H1 (cell line): ENCODE measurements around the gene SPARC. TPM values are rescaled to one million over a fixed set of nuclear protein-coding genes. Genes with fewer than 3 reads are reported as not detected.

ENCODE experiments used
- CTCF ChIA-PET: fragments of 300-600 bp; sonication (Branson Sonifier 250); formaldehyde crosslinking; loops from one replicate; lab custom pipeline; 2021; ENCODE audit not compliant: partially characterized antibody; lab: Charles Lee
- POLR2A ChIA-PET: fragments of 300-600 bp; sonication (Branson Sonifier 250); formaldehyde crosslinking; loops from one replicate; lab custom pipeline; 2021; ENCODE audit warnings: inconsistent platforms; ENCODE audit not compliant: partially characterized antibody; lab: Charles Lee
- DNase-seq, 2 experiments: peaks; one replicate each; pipeline versions ENCODE4 v3.0.0 to v3.0.0-alpha.2; 2010 to 2022; ENCODE audit warnings: low spot score in 2 of 2, low read depth in 1 of 2, mixed read lengths in 1 of 2
- FAIRE-seq: peaks from 2 replicates; lab custom pipeline; 2011; peaks lifted over from hg19 to GRCh38; lab: Jason Lieb, UNC
- H2AFZ ChIP-seq: 2 replicates; pipeline ENCODE4 v1.8.1; 2012; ENCODE audit warnings: low read length, inconsistent platforms
- H2AK5ac ChIP-seq: 2 replicates; pipeline ENCODE4 v1.6.1; 2013; ENCODE audit warnings: low read depth, low read length
- H2BK120ac ChIP-seq: replicated peaks from 2 replicates; pipeline ENCODE3; 2013; ENCODE audit warnings: low read depth, low read length, inconsistent platforms
- H2BK12ac ChIP-seq: 2 replicates; pipeline ENCODE4 v1.6.1; 2013; ENCODE audit warnings: low read depth, low read length
- H2BK15ac ChIP-seq: 2 replicates; pipeline ENCODE4 v1.6.1; 2013; ENCODE audit warnings: low read length
- H2BK20ac ChIP-seq: 2 replicates; pipeline ENCODE4 v1.6.1; 2013; ENCODE audit warnings: low read length
- H2BK5ac ChIP-seq: 2 replicates; pipeline ENCODE4 v1.6.1; 2013; ENCODE audit warnings: low read depth, low read length
- H3K14ac ChIP-seq: 2 replicates; pipeline ENCODE4 v1.6.1; 2013; ENCODE audit warnings: inconsistent platforms; ENCODE audit not compliant: insufficient read length
- H3K18ac ChIP-seq: 2 replicates; pipeline ENCODE4 v1.6.1; 2013; ENCODE audit warnings: low read length; ENCODE audit errors: extremely low read depth
- H3K23ac ChIP-seq: 2 replicates; pipeline ENCODE4 v1.6.1; 2013; ENCODE audit warnings: inconsistent platforms; ENCODE audit not compliant: insufficient read length
- H3K23me2 ChIP-seq: 2 replicates; pipeline ENCODE4 v1.6.1; 2013; ENCODE audit warnings: low read depth, low read length
- H3K27ac ChIP-seq: 2 replicates; pipeline ENCODE4 v1.6.1; 2011; ENCODE audit warnings: low read depth, low read length, inconsistent platforms
- H3K27me3 ChIP-seq, 4 experiments: replicated peaks in 1 of 4; 1 replicate in 1 of 4; 2 replicates in 3 of 4; pipeline versions ENCODE4 v1.6.1 to v1.8.1; 2011 to 2013; ENCODE audit warnings: low read length in 3 of 4, mild to moderate bottlenecking in 3 of 4, inconsistent platforms in 2 of 4, mixed read lengths in 2 of 4, moderate library complexity in 1 of 4; ENCODE audit not compliant: control insufficient read depth in 3 of 4, insufficient read depth in 3 of 4; ENCODE audit errors: extremely low read depth in 1 of 4
- H3K36me3 ChIP-seq, 4 experiments: 2 replicates each; pipeline versions ENCODE4 v1.6.1 to v1.8.1; 2011 to 2013; ENCODE audit warnings: mild to moderate bottlenecking in 4 of 4, low read length in 3 of 4, moderate library complexity in 2 of 4, control low read depth in 1 of 4, inconsistent platforms in 1 of 4; ENCODE audit not compliant: insufficient read depth in 4 of 4, control insufficient read depth in 2 of 4
- H3K4ac ChIP-seq: replicated peaks from 2 replicates; pipeline ENCODE3; 2013; ENCODE audit warnings: low read length, low read depth, mixed read lengths, inconsistent platforms; ENCODE audit not compliant: insufficient read length
- H3K4me1 ChIP-seq, 4 experiments: replicated peaks in 1 of 4; 1 replicate in 1 of 4; 2 replicates in 3 of 4; pipeline versions ENCODE4 v1.6.1 to v1.8.1; 2011 to 2013; ENCODE audit warnings: low read length in 3 of 4, inconsistent platforms in 2 of 4, mixed read lengths in 1 of 4; ENCODE audit not compliant: insufficient read depth in 4 of 4, control insufficient read depth in 3 of 4
- H3K4me2 ChIP-seq, 2 experiments: 2 replicates each; pipeline versions ENCODE4 v1.6.1 to v1.8.1; 2011 to 2013; ENCODE audit warnings: low read depth in 2 of 2, low read length in 2 of 2, control low read depth in 1 of 2, inconsistent platforms in 1 of 2, mild to moderate bottlenecking in 1 of 2; ENCODE audit not compliant: insufficient read depth in 1 of 2
- H3K4me3 ChIP-seq, 4 experiments: fragments of 200-600, 300-600 bp in 1 of 4; sonication (generic), shearing (Covaris generic), sonication (Bioruptor Twin) in 1 of 4; 2 replicates each; pipeline versions ENCODE4 v1.5.1 to v1.8.1; 2011 to 2016; ENCODE audit warnings: low read length in 4 of 4, low read depth in 3 of 4, control low read depth in 2 of 4, inconsistent platforms in 2 of 4, mild to moderate bottlenecking in 2 of 4, mixed read lengths in 1 of 4, moderate library complexity in 1 of 4; ENCODE audit not compliant: insufficient read depth in 2 of 4; ENCODE audit errors: extremely low read depth in 1 of 4
- H3K56ac ChIP-seq: replicated peaks from 2 replicates; pipeline ENCODE3; 2013; ENCODE audit warnings: low read depth, mild to moderate bottlenecking, mixed read lengths, low read length, inconsistent platforms; ENCODE audit not compliant: insufficient read length
- H3K79me1 ChIP-seq: 2 replicates; pipeline ENCODE4 v1.6.1; 2013; ENCODE audit warnings: low read depth, low read length, control low read depth
- H3K79me2 ChIP-seq, 2 experiments: 2 replicates each; pipeline versions ENCODE4 v1.6.1 to v1.8.1; 2012 to 2013; ENCODE audit warnings: low read length in 2 of 2, mild to moderate bottlenecking in 2 of 2, inconsistent platforms in 1 of 2; ENCODE audit not compliant: insufficient read depth in 2 of 2, control insufficient read depth in 1 of 2
- H3K9ac ChIP-seq, 4 experiments: replicated peaks in 1 of 4; 1 replicate in 1 of 4; 2 replicates in 3 of 4; pipeline versions ENCODE4 v1.6.1 to v1.8.1; 2011 to 2013; ENCODE audit warnings: low read depth in 3 of 4, low read length in 3 of 4, control low read depth in 2 of 4, mild to moderate bottlenecking in 2 of 4, moderate library complexity in 2 of 4, inconsistent platforms in 1 of 4; ENCODE audit errors: extremely low read depth in 1 of 4
- H3K9me3 ChIP-seq, 2 experiments: 2 replicates each; pipeline versions ENCODE4 v1.6.1 to v1.8.1; 2012 to 2013; ENCODE audit warnings: mild to moderate bottlenecking in 2 of 2, moderate library complexity in 2 of 2, control low read depth in 1 of 2, inconsistent platforms in 1 of 2, low read depth in 1 of 2, low read length in 1 of 2, mixed read lengths in 1 of 2; ENCODE audit not compliant: insufficient read depth in 2 of 2
- H4K20me1 ChIP-seq, 2 experiments: replicated peaks in 1 of 2; 2 replicates each; pipeline versions ENCODE3 to v1.8.1; 2011 to 2013; ENCODE audit warnings: inconsistent platforms in 2 of 2, low read length in 2 of 2, mild to moderate bottlenecking in 1 of 2; ENCODE audit not compliant: insufficient read depth in 2 of 2, control insufficient read depth in 1 of 2
- H4K5ac ChIP-seq: 2 replicates; pipeline ENCODE4 v1.6.1; 2013; ENCODE audit warnings: low read length, low read depth, mixed read lengths, inconsistent platforms; ENCODE audit not compliant: insufficient read length
- H4K8ac ChIP-seq: 2 replicates; pipeline ENCODE4 v1.8.0; 2013; ENCODE audit warnings: mild to moderate bottlenecking, moderate library complexity, low read length, inconsistent platforms; ENCODE audit not compliant: insufficient read depth; ENCODE audit errors: extremely low read depth
- H4K91ac ChIP-seq: replicated peaks from 2 replicates; pipeline ENCODE3; 2013; ENCODE audit warnings: low read length, mixed read lengths, inconsistent platforms; ENCODE audit not compliant: insufficient read length
- CHD2 ChIP-seq: IDR thresholded peaks from 2 replicates; pipeline ENCODE4 v1.6.1; 2012; ENCODE audit warnings: low read length, improper control_type of control experiment
- E2F6 ChIP-seq: IDR thresholded peaks from 2 replicates; pipeline ENCODE4 v1.6.1; 2012; ENCODE audit warnings: inconsistent platforms
- GABPA ChIP-seq: IDR thresholded peaks from 2 replicates; pipeline ENCODE4 v1.6.1; 2011; ENCODE audit warnings: mild to moderate bottlenecking, low read length, moderate library complexity, borderline replicate concordance; ENCODE audit not compliant: insufficient read depth
- JUND ChIP-seq: IDR thresholded peaks from 2 replicates; pipeline ENCODE4 v1.6.1; 2011; ENCODE audit warnings: mild to moderate bottlenecking, improper control_type of control experiment, low read length
- KDM1A ChIP-seq: fragments of 200-600, 300-600 bp; sonication (generic); IDR thresholded peaks from 2 replicates; pipeline ENCODE4 v1.7.1; 2016; ENCODE audit warnings: mild to moderate bottlenecking, low read length, borderline replicate concordance
- NRF1 ChIP-seq: IDR thresholded peaks from 2 replicates; pipeline ENCODE4 v1.6.1; 2011; ENCODE audit warnings: mild to moderate bottlenecking, low read depth, low read length, improper control_type of control experiment
- PHF8 ChIP-seq: fragments of 200-600 bp; sonication (generic); conservative IDR thresholded peaks from 2 replicates; pipeline ENCODE4 v1.7.1; 2012; ENCODE audit warnings: low read depth, mild to moderate bottlenecking, inconsistent platforms, low read length, moderate library complexity
- RBBP5 ChIP-seq: IDR thresholded peaks from 2 replicates; pipeline ENCODE4 v1.7.1; 2012; ENCODE audit warnings: low read depth, mild to moderate bottlenecking, inconsistent platforms, low read length, moderate library complexity, borderline replicate concordance
- RFX5 ChIP-seq: IDR thresholded peaks from 2 replicates; pipeline ENCODE4 v1.6.1; 2011; ENCODE audit warnings: low read depth, low read length, improper control_type of control experiment, borderline replicate concordance
- SP4 ChIP-seq: IDR thresholded peaks from 2 replicates; pipeline ENCODE4 v1.6.1; 2012; ENCODE audit warnings: low read length, inconsistent platforms
- ZNF274 ChIP-seq: IDR thresholded peaks from 2 replicates; pipeline ENCODE4 v1.7.0; 2012; ENCODE audit warnings: low read length, borderline replicate concordance; ENCODE audit errors: extremely low read depth
- WGBS, 2 experiments: shearing (Covaris generic) in 1 of 2; methylation state at CpG; one replicate each; pipeline versions ENCODE4 v1.1.6 to v1.1.7; 2013 to 2015; ENCODE audit warnings: low lambda C conversion rate in 2 of 2, mixed read lengths in 2 of 2, inconsistent platforms in 1 of 2, low coverage in 1 of 2, missing lambda C conversion rate in 1 of 2; ENCODE audit not compliant: insufficient replicate concordance in 2 of 2, insufficient coverage in 1 of 2, insufficient read length in 1 of 2; ENCODE audit errors: extremely low coverage in 1 of 2, missing lambda C conversion rate in 1 of 2; 5-methylcytosine and 5-hydroxymethylcytosine counted together
- polyA plus RNA-seq, 7 experiments: library from polyadenylated mRNA; depleted of rRNA in 3 of 7; stranded (reverse) in 5 of 7; unstranded in 2 of 7; fragments of >200 nt in 5 of 7; fragments of 200-250 nt in 2 of 7; gene quantifications; 1 replicate in 5 of 7; 2 replicates in 1 of 7; 4 replicates in 1 of 7; pipeline versions ENCODE4 v1.2.1 to v1.2.3, GENCODE V29; 2011 to 2013; ENCODE audit warnings: missing spikeins in 2 of 7, mixed read lengths in 2 of 7
- total RNA-seq: library from RNA; stranded (reverse); fragmentation: NEBNext Ultra II Directional; extraction: Animal tissue kit (Norgen Biotek cat#: 25700); gene quantifications from 2 replicates; pipeline ENCODE4 v1.2.1, GENCODE V29; 2021

SPARC gene
- total and polyA plus RNA-seq, 2 of the 8 experiments (the other 6 are each of a cell fraction or from before 2014, with no cell fraction given), result 375 to 438 TPM

GRCh38 chr5:151633892-151634291 is 52.8 kb downstream of the SPARC start:
- H2BK120ac ChIP-seq, result no peak overlapping the region
- no peaks in the 10 kb centered on the region for H3K23me2 ChIP-seq
- no peak overlapping the region for H2BK20ac ChIP-seq
- peaks cover 0 to 5% (median 2%) of the 10 kb centered on the region in 4 experiments; a peak in 2 of 7 replicates for H3K4me1 ChIP-seq
- TF ChIP-seq CHD2, result no peak
- TF ChIP-seq NRF1, result no peak
- no peak for TF ChIP-seq RFX5
- no peak for TF ChIP-seq PHF8
- TF ChIP-seq RBBP5, result no peak
- no peak for TF ChIP-seq SP4
- no peak for TF ChIP-seq E2F6
- TF ChIP-seq GABPA, result no peak
- TF ChIP-seq JUND, result no peak
- no peak for TF ChIP-seq KDM1A
- no peak for TF ChIP-seq ZNF274
- TF ChIP-seq, all 59 proteins: peak for 0
- no peak overlapping the region for H3K27ac ChIP-seq
- H4K20me1 ChIP-seq, result no peaks in the 10 kb centered on the region
- FAIRE-seq, result no peak
- H2BK12ac ChIP-seq, result peak overlapping the region; percentile 27; the same call in 1 of the 2 replicates
- DNase-seq, result no peak
- no peaks in the 10 kb centered on the region; a peak in 2 of 7 replicates for H3K27me3 ChIP-seq
- no peak overlapping the region for H3K4me2 ChIP-seq
- H4K91ac ChIP-seq, result no peak overlapping the region
- H4K8ac ChIP-seq, result no peak overlapping the region
- no peak overlapping the region for H2BK5ac ChIP-seq
- no peak overlapping the region for H3K4me3 ChIP-seq
- H3K4ac ChIP-seq, result no peak overlapping the region
- no peak overlapping the region for H3K9ac ChIP-seq
- CTCF ChIA-PET, result interaction anchor here (1.2 to 2.1 kb wide), 5 partner anchors 18 to 186 kb away, joined by 3 to 7 read pairs (median 6); partner anchors contain the start of gene SLC36A1
- H2AFZ ChIP-seq, result no peak overlapping the region
- no peak overlapping the region for H3K14ac ChIP-seq
- POLR2A ChIA-PET, result no interaction called here
- no peak overlapping the region for H2AK5ac ChIP-seq
- no peaks in the 10 kb centered on the region for H3K79me2 ChIP-seq
- H3K18ac ChIP-seq, result no peak overlapping the region
- H2BK15ac ChIP-seq, result no peak overlapping the region
- WGBS, 2 experiments, result 100% methylated on average over 1 of the region's 1 CpG; no CpG with 5 or more reads in 1 of the 2 experiments
- no peak overlapping the region for H3K56ac ChIP-seq
- H3K79me1 ChIP-seq, result no peaks in the 10 kb centered on the region
- no peaks in the 10 kb centered on the region for H3K9me3 ChIP-seq
- no peak overlapping the region for H4K5ac ChIP-seq
- H3K36me3 ChIP-seq, result no peaks in the 10 kb centered on the region
- H3K23ac ChIP-seq, result no peak overlapping the region
